H1 (cell line): ENCODE data around the gene PRRX1. TPM values are rescaled to one million over a fixed set of nuclear protein-coding genes. Genes with fewer than 3 reads are reported as not detected.

ENCODE experiments used
- CTCF ChIA-PET: fragments of 300-600 bp; sonication (Branson Sonifier 250); formaldehyde crosslinking; loops from one replicate; lab custom pipeline; 2021; ENCODE audit not compliant: partially characterized antibody; lab: Charles Lee
- POLR2A ChIA-PET: fragments of 300-600 bp; sonication (Branson Sonifier 250); formaldehyde crosslinking; loops from one replicate; lab custom pipeline; 2021; ENCODE audit warnings: inconsistent platforms; ENCODE audit not compliant: partially characterized antibody; lab: Charles Lee
- DNase-seq, 2 experiments: peaks; one replicate each; pipeline versions ENCODE4 v3.0.0 to v3.0.0-alpha.2; 2010 to 2022; ENCODE audit warnings: low spot score in 2 of 2, low read depth in 1 of 2, mixed read lengths in 1 of 2
- FAIRE-seq: peaks from 2 replicates; lab custom pipeline; 2011; peaks lifted over from hg19 to GRCh38; lab: Jason Lieb, UNC
- H2AFZ ChIP-seq: 2 replicates; pipeline ENCODE4 v1.8.1; 2012; ENCODE audit warnings: low read length, inconsistent platforms
- H2AK5ac ChIP-seq: 2 replicates; pipeline ENCODE4 v1.6.1; 2013; ENCODE audit warnings: low read depth, low read length
- H2BK120ac ChIP-seq: replicated peaks from 2 replicates; pipeline ENCODE3; 2013; ENCODE audit warnings: low read depth, low read length, inconsistent platforms
- H2BK12ac ChIP-seq: 2 replicates; pipeline ENCODE4 v1.6.1; 2013; ENCODE audit warnings: low read depth, low read length
- H2BK15ac ChIP-seq: 2 replicates; pipeline ENCODE4 v1.6.1; 2013; ENCODE audit warnings: low read length
- H2BK20ac ChIP-seq: 2 replicates; pipeline ENCODE4 v1.6.1; 2013; ENCODE audit warnings: low read length
- H2BK5ac ChIP-seq: 2 replicates; pipeline ENCODE4 v1.6.1; 2013; ENCODE audit warnings: low read depth, low read length
- H3K14ac ChIP-seq: 2 replicates; pipeline ENCODE4 v1.6.1; 2013; ENCODE audit warnings: inconsistent platforms; ENCODE audit not compliant: insufficient read length
- H3K18ac ChIP-seq: 2 replicates; pipeline ENCODE4 v1.6.1; 2013; ENCODE audit warnings: low read length; ENCODE audit errors: extremely low read depth
- H3K23ac ChIP-seq: 2 replicates; pipeline ENCODE4 v1.6.1; 2013; ENCODE audit warnings: inconsistent platforms; ENCODE audit not compliant: insufficient read length
- H3K23me2 ChIP-seq: 2 replicates; pipeline ENCODE4 v1.6.1; 2013; ENCODE audit warnings: low read depth, low read length
- H3K27ac ChIP-seq: 2 replicates; pipeline ENCODE4 v1.6.1; 2011; ENCODE audit warnings: low read depth, low read length, inconsistent platforms
- H3K27me3 ChIP-seq, 4 experiments: replicated peaks in 1 of 4; 1 replicate in 1 of 4; 2 replicates in 3 of 4; pipeline versions ENCODE4 v1.6.1 to v1.8.1; 2011 to 2013; ENCODE audit warnings: low read length in 3 of 4, mild to moderate bottlenecking in 3 of 4, inconsistent platforms in 2 of 4, mixed read lengths in 2 of 4, moderate library complexity in 1 of 4; ENCODE audit not compliant: control insufficient read depth in 3 of 4, insufficient read depth in 3 of 4; ENCODE audit errors: extremely low read depth in 1 of 4
- H3K36me3 ChIP-seq, 4 experiments: 2 replicates each; pipeline versions ENCODE4 v1.6.1 to v1.8.1; 2011 to 2013; ENCODE audit warnings: mild to moderate bottlenecking in 4 of 4, low read length in 3 of 4, moderate library complexity in 2 of 4, control low read depth in 1 of 4, inconsistent platforms in 1 of 4; ENCODE audit not compliant: insufficient read depth in 4 of 4, control insufficient read depth in 2 of 4
- H3K4ac ChIP-seq: replicated peaks from 2 replicates; pipeline ENCODE3; 2013; ENCODE audit warnings: low read length, low read depth, mixed read lengths, inconsistent platforms; ENCODE audit not compliant: insufficient read length
- H3K4me1 ChIP-seq, 4 experiments: replicated peaks in 1 of 4; 1 replicate in 1 of 4; 2 replicates in 3 of 4; pipeline versions ENCODE4 v1.6.1 to v1.8.1; 2011 to 2013; ENCODE audit warnings: low read length in 3 of 4, inconsistent platforms in 2 of 4, mixed read lengths in 1 of 4; ENCODE audit not compliant: insufficient read depth in 4 of 4, control insufficient read depth in 3 of 4
- H3K4me2 ChIP-seq, 2 experiments: 2 replicates each; pipeline versions ENCODE4 v1.6.1 to v1.8.1; 2011 to 2013; ENCODE audit warnings: low read depth in 2 of 2, low read length in 2 of 2, control low read depth in 1 of 2, inconsistent platforms in 1 of 2, mild to moderate bottlenecking in 1 of 2; ENCODE audit not compliant: insufficient read depth in 1 of 2
- H3K4me3 ChIP-seq, 4 experiments: fragments of 200-600, 300-600 bp in 1 of 4; sonication (generic), shearing (Covaris generic), sonication (Bioruptor Twin) in 1 of 4; 2 replicates each; pipeline versions ENCODE4 v1.5.1 to v1.8.1; 2011 to 2016; ENCODE audit warnings: low read length in 4 of 4, low read depth in 3 of 4, control low read depth in 2 of 4, inconsistent platforms in 2 of 4, mild to moderate bottlenecking in 2 of 4, mixed read lengths in 1 of 4, moderate library complexity in 1 of 4; ENCODE audit not compliant: insufficient read depth in 2 of 4; ENCODE audit errors: extremely low read depth in 1 of 4
- H3K56ac ChIP-seq: replicated peaks from 2 replicates; pipeline ENCODE3; 2013; ENCODE audit warnings: low read depth, mild to moderate bottlenecking, mixed read lengths, low read length, inconsistent platforms; ENCODE audit not compliant: insufficient read length
- H3K79me1 ChIP-seq: 2 replicates; pipeline ENCODE4 v1.6.1; 2013; ENCODE audit warnings: low read depth, low read length, control low read depth
- H3K79me2 ChIP-seq, 2 experiments: 2 replicates each; pipeline versions ENCODE4 v1.6.1 to v1.8.1; 2012 to 2013; ENCODE audit warnings: low read length in 2 of 2, mild to moderate bottlenecking in 2 of 2, inconsistent platforms in 1 of 2; ENCODE audit not compliant: insufficient read depth in 2 of 2, control insufficient read depth in 1 of 2
- H3K9ac ChIP-seq, 4 experiments: replicated peaks in 1 of 4; 1 replicate in 1 of 4; 2 replicates in 3 of 4; pipeline versions ENCODE4 v1.6.1 to v1.8.1; 2011 to 2013; ENCODE audit warnings: low read depth in 3 of 4, low read length in 3 of 4, control low read depth in 2 of 4, mild to moderate bottlenecking in 2 of 4, moderate library complexity in 2 of 4, inconsistent platforms in 1 of 4; ENCODE audit errors: extremely low read depth in 1 of 4
- H3K9me3 ChIP-seq, 2 experiments: 2 replicates each; pipeline versions ENCODE4 v1.6.1 to v1.8.1; 2012 to 2013; ENCODE audit warnings: mild to moderate bottlenecking in 2 of 2, moderate library complexity in 2 of 2, control low read depth in 1 of 2, inconsistent platforms in 1 of 2, low read depth in 1 of 2, low read length in 1 of 2, mixed read lengths in 1 of 2; ENCODE audit not compliant: insufficient read depth in 2 of 2
- H4K20me1 ChIP-seq, 2 experiments: replicated peaks in 1 of 2; 2 replicates each; pipeline versions ENCODE3 to v1.8.1; 2011 to 2013; ENCODE audit warnings: inconsistent platforms in 2 of 2, low read length in 2 of 2, mild to moderate bottlenecking in 1 of 2; ENCODE audit not compliant: insufficient read depth in 2 of 2, control insufficient read depth in 1 of 2
- H4K5ac ChIP-seq: 2 replicates; pipeline ENCODE4 v1.6.1; 2013; ENCODE audit warnings: low read length, low read depth, mixed read lengths, inconsistent platforms; ENCODE audit not compliant: insufficient read length
- H4K8ac ChIP-seq: 2 replicates; pipeline ENCODE4 v1.8.0; 2013; ENCODE audit warnings: mild to moderate bottlenecking, moderate library complexity, low read length, inconsistent platforms; ENCODE audit not compliant: insufficient read depth; ENCODE audit errors: extremely low read depth
- H4K91ac ChIP-seq: replicated peaks from 2 replicates; pipeline ENCODE3; 2013; ENCODE audit warnings: low read length, mixed read lengths, inconsistent platforms; ENCODE audit not compliant: insufficient read length
- ASH2L ChIP-seq: fragments of 200-600, 300-600 bp; sonication (generic); IDR thresholded peaks from one replicate; pipeline ENCODE4 v1.7.1; 2017; ENCODE audit warnings: low read length
- ATF2 ChIP-seq: IDR thresholded peaks from 2 replicates; pipeline ENCODE4 v1.6.1; 2012; ENCODE audit warnings: low read length, inconsistent platforms
- CBX5 ChIP-seq: fragments of 300-800, 300-1000 bp; sonication (generic); IDR thresholded peaks from 2 replicates; pipeline ENCODE4 v1.7.1; 2016; ENCODE audit warnings: antibody characterized with exemption, low read length, low read depth
- CEBPB ChIP-seq: IDR thresholded peaks from 2 replicates; pipeline ENCODE4 v1.6.1; 2012; ENCODE audit warnings: low read depth, low read length
- E2F6 ChIP-seq: IDR thresholded peaks from 2 replicates; pipeline ENCODE4 v1.6.1; 2012; ENCODE audit warnings: inconsistent platforms
- MAFK ChIP-seq: IDR thresholded peaks from 2 replicates; pipeline ENCODE4 v1.6.1; 2012; ENCODE audit warnings: low read depth, mild to moderate bottlenecking, improper control_type of control experiment, low read length
- NANOG ChIP-seq: IDR thresholded peaks from 2 replicates; pipeline ENCODE4 v1.6.1; 2011; ENCODE audit warnings: low read length, low read depth, mild to moderate bottlenecking, inconsistent platforms; ENCODE audit not compliant: insufficient read depth, poor library complexity, severe bottlenecking
- POLR2AphosphoS5 ChIP-seq: IDR thresholded peaks from 2 replicates; pipeline ENCODE4 v1.6.1; 2011; ENCODE audit warnings: low read depth, low read length
- RXRA ChIP-seq: IDR thresholded peaks from 2 replicates; pipeline ENCODE4 v1.6.1; 2011; ENCODE audit warnings: low read depth, mild to moderate bottlenecking, low read length, moderate library complexity; ENCODE audit not compliant: insufficient read depth
- SIX5 ChIP-seq: IDR thresholded peaks from 2 replicates; pipeline ENCODE4 v1.6.1; 2011; ENCODE audit warnings: mild to moderate bottlenecking, low read depth, low read length
- WGBS, 2 experiments: shearing (Covaris generic) in 1 of 2; methylation state at CpG; one replicate each; pipeline versions ENCODE4 v1.1.6 to v1.1.7; 2013 to 2015; ENCODE audit warnings: low lambda C conversion rate in 2 of 2, mixed read lengths in 2 of 2, inconsistent platforms in 1 of 2, low coverage in 1 of 2, missing lambda C conversion rate in 1 of 2; ENCODE audit not compliant: insufficient replicate concordance in 2 of 2, insufficient coverage in 1 of 2, insufficient read length in 1 of 2; ENCODE audit errors: extremely low coverage in 1 of 2, missing lambda C conversion rate in 1 of 2; 5-methylcytosine and 5-hydroxymethylcytosine counted together
- polyA plus RNA-seq, 7 experiments: library from polyadenylated mRNA; depleted of rRNA in 3 of 7; stranded (reverse) in 5 of 7; unstranded in 2 of 7; fragments of >200 nt in 5 of 7; fragments of 200-250 nt in 2 of 7; gene quantifications; 1 replicate in 5 of 7; 2 replicates in 1 of 7; 4 replicates in 1 of 7; pipeline versions ENCODE4 v1.2.1 to v1.2.3, GENCODE V29; 2011 to 2013; ENCODE audit warnings: missing spikeins in 2 of 7, mixed read lengths in 2 of 7
- total RNA-seq: library from RNA; stranded (reverse); fragmentation: NEBNext Ultra II Directional; extraction: Animal tissue kit (Norgen Biotek cat#: 25700); gene quantifications from 2 replicates; pipeline ENCODE4 v1.2.1, GENCODE V29; 2021

PRRX1 gene
- total and polyA plus RNA-seq, 2 of the 8 experiments (the other 6 are each of a cell fraction or from before 2014, with no cell fraction given), result not detected

DNA sequence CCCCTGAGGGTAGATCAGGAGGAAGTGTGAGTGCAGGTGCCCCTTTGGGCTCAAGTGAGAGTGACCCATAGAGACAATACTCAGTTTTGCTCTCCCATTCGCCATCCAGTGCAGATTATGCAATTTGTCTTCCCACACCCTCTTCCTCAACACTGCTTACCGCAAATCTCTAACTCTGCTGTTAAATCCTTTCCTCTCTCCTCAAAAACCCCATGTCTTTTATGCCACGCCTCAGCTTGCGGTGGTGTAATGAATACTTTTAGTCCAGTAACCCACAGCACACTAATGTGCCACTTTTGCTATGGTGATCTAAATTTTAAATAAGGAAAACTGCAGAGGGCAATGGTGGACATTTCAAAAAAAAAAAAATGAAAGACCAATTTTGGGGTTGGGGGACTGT is 57.7 kb downstream of the PRRX1 start:
- Histone ChIP-seq H3K23ac (no peak overlapping the region), H3K56ac (no peak overlapping the region), H2BK12ac (no peak overlapping the region), H3K9ac (no peak overlapping the region; a peak in 1 of 7 replicates), H2BK15ac (no peak overlapping the region), H4K20me1 (no peaks in the 10 kb centered on the region), H3K18ac (no peak overlapping the region), H3K36me3 (no peaks in the 10 kb centered on the region), H3K4me3 (no peak overlapping the region), H3K27me3 (no peaks in the 10 kb centered on the region), H4K91ac (no peak overlapping the region), H3K4me2 (no peak overlapping the region), H3K27ac (no peak overlapping the region), H2AK5ac (no peak overlapping the region), H3K79me2 (no peaks in the 10 kb centered on the region), H3K23me2 (no peaks in the 10 kb centered on the region), H2AFZ (no peak overlapping the region; the same call in 1 of the 2 replicates), H3K4me1 (no peaks in the 10 kb centered on the region), H3K14ac (no peak overlapping the region), H3K79me1 (no peaks in the 10 kb centered on the region), H4K5ac (no peak overlapping the region), H4K8ac (no peak overlapping the region), H3K9me3 (no peaks in the 10 kb centered on the region), H2BK5ac (no peak overlapping the region), H2BK120ac (no peak overlapping the region), H2BK20ac (no peak overlapping the region), H3K4ac (no peak overlapping the region)
- FAIRE-seq, result no peak
- 83% methylated on average over 4 of the region's 4 CpGs; no CpG with 5 or more reads in 1 of the 2 experiments for WGBS, 2 experiments
- TF ChIP-seq MAFK (no peak), ASH2L (no peak), NANOG (no peak), RXRA (no peak), POLR2AphosphoS5 (no peak), CBX5 (no peak), CEBPB (no peak), ATF2 (no peak), SIX5 (no peak), E2F6 (no peak)
- ChIA-PET POLR2A (no interaction called here), CTCF (interaction anchor here (2.2 kb wide), 1 partner anchor 33 kb away, joined by 5 read pairs; no protein-coding TSS in a partner anchor)
- DNase-seq, result no peak
